ENCODE data around the gene ZBTB20.

- no peak for TF ChIP-seq CTCF (IDR thresholded peaks at IDR 0.05 in 2 of 3, conservative IDR thresholded peaks at IDR 0.05 in 1 of 3; ENCODE audit: control insufficient read depth in 2 of 3, extremely low read depth in 1 of 3, insufficient read depth in 1 of 3, low read depth in 3 of 3, low read length in 3 of 3)
- TF ChIP-seq RAD21 (IDR thresholded peaks at IDR 0.05; ENCODE audit: insufficient read depth, low read depth, low read length) = no peak
- TF ChIP-seq JUND (IDR thresholded peaks at IDR 0.05; ENCODE audit: low read depth, low read length) = no peak
- TF ChIP-seq TAF1 (IDR thresholded peaks at IDR 0.05; ENCODE audit: borderline replicate concordance, low read depth, low read length) = no peak
- TF ChIP-seq MAX (IDR thresholded peaks at IDR 0.05; ENCODE audit: low read depth, low read length) = no peak
- TF ChIP-seq TCF12 (IDR thresholded peaks at IDR 0.05; ENCODE audit: low read depth, low read length) = no peak
- TF ChIP-seq ATF7 (IDR thresholded peaks at IDR 0.05; ENCODE audit: low read depth) = no peak
- no peak for TF ChIP-seq BHLHE40 (IDR thresholded peaks at IDR 0.05; ENCODE audit: borderline replicate concordance in 1 of 2, low read depth in 2 of 2, low read length in 1 of 2)
- no peak for TF ChIP-seq POLR2A (IDR thresholded peaks at IDR 0.05; ENCODE audit: low read depth, low read length)
- TF ChIP-seq EED (IDR thresholded peaks at IDR 0.05; ENCODE audit: low read depth) = no peak
- no peak for TF ChIP-seq ESRRA (IDR thresholded peaks at IDR 0.05; ENCODE audit: low read length)
- no peak for TF ChIP-seq SRF (IDR thresholded peaks at IDR 0.05; ENCODE audit: low read depth in 2 of 2, low read length in 2 of 2)
- TF ChIP-seq FOXM1 (IDR thresholded peaks at IDR 0.05; ENCODE audit: low read depth, low read length) = no peak
- TF ChIP-seq POLR2AphosphoS5 (IDR thresholded peaks at IDR 0.05; ENCODE audit: low read length) = no peak
Observed at GRCh38 chr3:115161168-115161834, 14.2 kb upstream of the ZBTB20 start.
